Ishikawa (cell line): ENCODE measurements around the gene CTF1.

Experiments
- CEBPB ChIP-seq: IDR thresholded peaks from 2 replicates; pipeline ENCODE4 v1.6.1; 2012
- CREB1 ChIP-seq: IDR thresholded peaks from 2 replicates; pipeline ENCODE4 v1.6.1; 2012; ENCODE audit warnings: low read depth
- EGR1 ChIP-seq: IDR thresholded peaks from 2 replicates; pipeline ENCODE4 v1.6.1; 2012
- EP300 ChIP-seq: IDR thresholded peaks from 2 replicates; pipeline ENCODE4 v1.6.1; 2012; ENCODE audit warnings: borderline replicate concordance
- FOXM1 ChIP-seq: IDR thresholded peaks from 2 replicates; pipeline ENCODE4 v1.6.1; 2012; ENCODE audit warnings: low read depth, borderline replicate concordance
- MAX ChIP-seq: IDR thresholded peaks from 2 replicates; pipeline ENCODE4 v1.6.1; 2012
- NFIC ChIP-seq: IDR thresholded peaks from 2 replicates; pipeline ENCODE4 v1.6.1; 2012
- RAD21 ChIP-seq: IDR thresholded peaks from 2 replicates; pipeline ENCODE4 v1.6.1; 2012; ENCODE audit warnings: low read depth
- REST ChIP-seq: IDR thresholded peaks from 2 replicates; pipeline ENCODE4 v1.6.1; 2012; ENCODE audit warnings: low read depth, mild to moderate bottlenecking
- TAF1 ChIP-seq: IDR thresholded peaks from 2 replicates; pipeline ENCODE4 v1.6.1; 2012; ENCODE audit warnings: low read depth, mild to moderate bottlenecking
- TCF12 ChIP-seq: IDR thresholded peaks from 2 replicates; pipeline ENCODE4 v1.6.1; 2012; ENCODE audit warnings: low read depth
- TEAD4 ChIP-seq: IDR thresholded peaks from 2 replicates; pipeline ENCODE4 v1.6.1; 2012
- USF1 ChIP-seq: IDR thresholded peaks from 2 replicates; pipeline ENCODE4 v1.6.1; 2012
- YY1 ChIP-seq: IDR thresholded peaks from 2 replicates; pipeline ENCODE4 v1.6.1; 2012; ENCODE audit warnings: low read depth
- ZBTB7A ChIP-seq: IDR thresholded peaks from 2 replicates; pipeline ENCODE4 v1.6.1; 2012; ENCODE audit warnings: low read depth

The CTF1 gene

GRCh38 chr16:30924913-30925631 is 28.7 kb downstream of the CTF1 start:
- TF ChIP-seq REST, result no peak
- TF ChIP-seq CEBPB, result no peak
- TF ChIP-seq USF1, result no peak
- no peak for TF ChIP-seq NFIC
- no peak for TF ChIP-seq TEAD4
- no peak for TF ChIP-seq ZBTB7A
- TF ChIP-seq YY1, result no peak
- no peak for TF ChIP-seq TCF12
- TF ChIP-seq FOXM1, result no peak
- no peak for TF ChIP-seq EP300
- TF ChIP-seq CREB1, result no peak
- TF ChIP-seq MAX, result no peak
- TF ChIP-seq EGR1, result no peak
- no peak for TF ChIP-seq RAD21
- no peak for TF ChIP-seq TAF1

DNA sequence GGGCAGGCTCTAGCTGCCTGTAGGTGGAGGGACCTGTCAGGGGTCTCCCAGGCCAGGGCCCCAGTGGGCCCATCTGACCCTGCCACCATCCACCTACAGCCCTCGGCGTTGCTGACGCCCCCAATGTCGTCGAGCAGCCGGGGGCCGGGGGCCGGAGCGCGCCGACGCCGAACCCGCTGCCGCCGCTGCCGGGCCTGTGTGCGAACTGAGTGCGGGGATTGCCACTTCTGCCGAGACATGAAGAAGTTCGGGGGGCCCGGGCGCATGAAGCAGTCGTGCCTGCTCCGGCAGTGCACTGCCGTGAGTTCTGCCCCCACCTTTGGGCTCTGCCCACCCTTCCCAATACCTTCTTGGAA is 29.2 kb downstream of the CTF1 start:
- TF ChIP-seq ZBTB7A (no peak), TEAD4 (no peak), MAX (no peak), TAF1 (no peak), NFIC (no peak), USF1 (no peak), EP300 (no peak), EGR1 (no peak), CEBPB (no peak), CREB1 (no peak), FOXM1 (no peak), YY1 (no peak), REST (no peak), RAD21 (no peak), TCF12 (no peak)

- no peak for TF ChIP-seq FOXM1
- TF ChIP-seq NFIC, result no peak
- TF ChIP-seq CREB1, result no peak
- no peak for TF ChIP-seq TEAD4
- TF ChIP-seq TCF12, result no peak
- TF ChIP-seq REST, result no peak
- no peak for TF ChIP-seq YY1
- TF ChIP-seq ZBTB7A, result no peak
- TF ChIP-seq MAX, result no peak
- no peak for TF ChIP-seq EGR1
- TF ChIP-seq EP300, result no peak
- TF ChIP-seq RAD21, result no peak
- TF ChIP-seq USF1, result no peak
- TF ChIP-seq TAF1, result no peak
- no peak for TF ChIP-seq CEBPB
These were observed 29.8 kb downstream of the CTF1 start for GRCh38 chr16:30925995-30926811.
